Ishikawa (cell line): ENCODE data around the gene RIPPLY2.

Experiments
- CEBPB ChIP-seq: IDR thresholded peaks from 2 replicates; pipeline ENCODE4 v1.6.1; 2012
- CREB1 ChIP-seq: IDR thresholded peaks from 2 replicates; pipeline ENCODE4 v1.6.1; 2012; ENCODE audit warnings: low read depth
- EGR1 ChIP-seq: IDR thresholded peaks from 2 replicates; pipeline ENCODE4 v1.6.1; 2012
- FOXM1 ChIP-seq: IDR thresholded peaks from 2 replicates; pipeline ENCODE4 v1.6.1; 2012; ENCODE audit warnings: low read depth, borderline replicate concordance
- RAD21 ChIP-seq: IDR thresholded peaks from 2 replicates; pipeline ENCODE4 v1.6.1; 2012; ENCODE audit warnings: low read depth
- REST ChIP-seq: IDR thresholded peaks from 2 replicates; pipeline ENCODE4 v1.6.1; 2012; ENCODE audit warnings: low read depth, mild to moderate bottlenecking
- TAF1 ChIP-seq: IDR thresholded peaks from 2 replicates; pipeline ENCODE4 v1.6.1; 2012; ENCODE audit warnings: low read depth, mild to moderate bottlenecking
- USF1 ChIP-seq: IDR thresholded peaks from 2 replicates; pipeline ENCODE4 v1.6.1; 2012
- TF ChIP-seq, protein P1 (sequence below): IDR thresholded peaks from 2 replicates; pipeline ENCODE4 v1.6.1; 2012

GRCh38 chr6:83867527-83868161 is 14.5 kb downstream of the RIPPLY2 start:
- TF ChIP-seq USF1 = peak; percentile 35
- no peak for TF ChIP-seq RAD21
- TF ChIP-seq, protein P1, sequence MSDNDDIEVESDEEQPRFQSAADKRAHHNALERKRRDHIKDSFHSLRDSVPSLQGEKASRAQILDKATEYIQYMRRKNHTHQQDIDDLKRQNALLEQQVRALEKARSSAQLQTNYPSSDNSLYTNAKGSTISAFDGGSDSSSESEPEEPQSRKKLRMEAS = no peak
- TF ChIP-seq EGR1 = no peak
- TF ChIP-seq TAF1 = no peak
- no peak for TF ChIP-seq CREB1
- TF ChIP-seq CEBPB = no peak
- no peak for TF ChIP-seq REST
- TF ChIP-seq FOXM1 = no peak
